ENCODE measurements around the gene KSR1.
"Not testable (repeated sequence)": the region's sequence is repeated elsewhere in the genome, so short reads cannot be mapped to it uniquely, and the experiment has no call there.

Gene KSR1

GRCh38 chr17:27651411-27652345, 195.4 kb downstream of the KSR1 start:
- H3K4me1 Mint-ChIP-seq (ENCODE audit: low read depth) = peaks cover 9% of the 10 kb centered on the region
- H3K27ac Mint-ChIP-seq = no peak overlapping the region
- no peaks in the 10 kb centered on the region for H3K27me3 Mint-ChIP-seq (ENCODE audit: low read depth)
- peaks cover 12% of the 10 kb centered on the region for H3K36me3 Mint-ChIP-seq (ENCODE audit: low read depth)
- H3K9me3 Mint-ChIP-seq = no peaks in the 10 kb centered on the region
- no peak overlapping the region for H3K4me3 Mint-ChIP-seq

- H3K36me3 Mint-ChIP-seq (ENCODE audit: low read depth); H3K9me3 Mint-ChIP-seq; H3K4me3 Mint-ChIP-seq; H3K27ac Mint-ChIP-seq; H3K4me1 Mint-ChIP-seq (ENCODE audit: low read depth); H3K27me3 Mint-ChIP-seq (ENCODE audit: low read depth): not testable (repeated sequence)
These were observed 197.3 kb downstream of the KSR1 start for GRCh38 chr17:27653449-27653971.

GRCh38 chr17:27654136-27654535, 197.9 kb downstream of the KSR1 start:
- Mint-ChIP-seq H3K4me3 (no peak overlapping the region), H3K27ac (no peak overlapping the region), H3K36me3 (ENCODE audit: low read depth) (no peaks in the 10 kb centered on the region), H3K27me3 (ENCODE audit: low read depth) (no peaks in the 10 kb centered on the region), H3K9me3 (no peaks in the 10 kb centered on the region), H3K4me1 (ENCODE audit: low read depth) (peaks cover 7% of the 10 kb centered on the region)

GRCh38 chr17:27654654-27655524, 198.6 kb downstream of the KSR1 start:
- H3K36me3 Mint-ChIP-seq (ENCODE audit: low read depth) = no peaks in the 10 kb centered on the region
- no peaks in the 10 kb centered on the region for H3K9me3 Mint-ChIP-seq
- peaks cover 7% of the 10 kb centered on the region for H3K4me1 Mint-ChIP-seq (ENCODE audit: low read depth)
- H3K4me3 Mint-ChIP-seq = no peak overlapping the region
- H3K27me3 Mint-ChIP-seq (ENCODE audit: low read depth) = no peaks in the 10 kb centered on the region
- no peak overlapping the region for H3K27ac Mint-ChIP-seq

GRCh38 chr17:27655525-27656111, 199.4 kb downstream of the KSR1 start:
- H3K4me3 Mint-ChIP-seq; H3K9me3 Mint-ChIP-seq; H3K4me1 Mint-ChIP-seq (ENCODE audit: low read depth); H3K27ac Mint-ChIP-seq; H3K36me3 Mint-ChIP-seq (ENCODE audit: low read depth); H3K27me3 Mint-ChIP-seq (ENCODE audit: low read depth): not testable (repeated sequence)

- H3K27ac Mint-ChIP-seq; H3K36me3 Mint-ChIP-seq (ENCODE audit: low read depth); H3K4me1 Mint-ChIP-seq (ENCODE audit: low read depth); H3K4me3 Mint-ChIP-seq; H3K27me3 Mint-ChIP-seq (ENCODE audit: low read depth); H3K9me3 Mint-ChIP-seq: not testable (repeated sequence)
These were observed 200.4 kb downstream of the KSR1 start for GRCh38 chr17:27656620-27657019.

GRCh38 chr17:27657620-27658019, 201.4 kb downstream of the KSR1 start:
- no peak overlapping the region for H3K4me3 Mint-ChIP-seq
- no peaks in the 10 kb centered on the region for H3K9me3 Mint-ChIP-seq
- H3K27ac Mint-ChIP-seq = no peak overlapping the region
- no peaks in the 10 kb centered on the region for H3K27me3 Mint-ChIP-seq (ENCODE audit: low read depth)
- no peaks in the 10 kb centered on the region for H3K36me3 Mint-ChIP-seq (ENCODE audit: low read depth)
- peaks cover 5% of the 10 kb centered on the region for H3K4me1 Mint-ChIP-seq (ENCODE audit: low read depth)

- Mint-ChIP-seq H3K4me1 (ENCODE audit: low read depth) (peaks cover 2% of the 10 kb centered on the region), H3K9me3 (no peaks in the 10 kb centered on the region), H3K4me3 (no peak overlapping the region), H3K36me3 (ENCODE audit: low read depth) (no peaks in the 10 kb centered on the region), H3K27me3 (ENCODE audit: low read depth) (no peaks in the 10 kb centered on the region), H3K27ac (no peak overlapping the region)
These were observed 203.4 kb downstream of the KSR1 start for GRCh38 chr17:27659683-27660082.

- no peak overlapping the region for H3K27ac Mint-ChIP-seq
- H3K4me1 Mint-ChIP-seq (ENCODE audit: low read depth) = no peaks in the 10 kb centered on the region
- H3K36me3 Mint-ChIP-seq (ENCODE audit: low read depth) = no peaks in the 10 kb centered on the region
- no peak overlapping the region for H3K4me3 Mint-ChIP-seq
- no peaks in the 10 kb centered on the region for H3K9me3 Mint-ChIP-seq
- no peaks in the 10 kb centered on the region for H3K27me3 Mint-ChIP-seq (ENCODE audit: low read depth)
These were observed 204.2 kb downstream of the KSR1 start for GRCh38 chr17:27660436-27660835.

- H3K4me3 Mint-ChIP-seq = no peak overlapping the region
- no peaks in the 10 kb centered on the region for H3K4me1 Mint-ChIP-seq (ENCODE audit: low read depth)
- no peaks in the 10 kb centered on the region for H3K27me3 Mint-ChIP-seq (ENCODE audit: low read depth)
- no peaks in the 10 kb centered on the region for H3K9me3 Mint-ChIP-seq
- no peak overlapping the region for H3K27ac Mint-ChIP-seq
- H3K36me3 Mint-ChIP-seq (ENCODE audit: low read depth) = no peaks in the 10 kb centered on the region
These were observed 207.8 kb downstream of the KSR1 start for GRCh38 chr17:27663936-27664605.

- Mint-ChIP-seq H3K9me3 (no peaks in the 10 kb centered on the region), H3K4me3 (no peak overlapping the region), H3K27me3 (ENCODE audit: low read depth) (no peaks in the 10 kb centered on the region), H3K36me3 (ENCODE audit: low read depth) (no peaks in the 10 kb centered on the region), H3K27ac (no peak overlapping the region), H3K4me1 (ENCODE audit: low read depth) (no peaks in the 10 kb centered on the region)
These were observed 208.3 kb downstream of the KSR1 start for GRCh38 chr17:27664606-27664965.

- H3K4me1 Mint-ChIP-seq (ENCODE audit: low read depth) = no peaks in the 10 kb centered on the region
- H3K36me3 Mint-ChIP-seq (ENCODE audit: low read depth) = no peaks in the 10 kb centered on the region
- no peaks in the 10 kb centered on the region for H3K27me3 Mint-ChIP-seq (ENCODE audit: low read depth)
- no peak overlapping the region for H3K4me3 Mint-ChIP-seq
- no peaks in the 10 kb centered on the region for H3K9me3 Mint-ChIP-seq
- no peak overlapping the region for H3K27ac Mint-ChIP-seq
These were observed 209.3 kb downstream of the KSR1 start for GRCh38 chr17:27665549-27665948.

- not testable (repeated sequence) for H3K4me1 Mint-ChIP-seq (ENCODE audit: low read depth); H3K27ac Mint-ChIP-seq; H3K9me3 Mint-ChIP-seq; H3K36me3 Mint-ChIP-seq (ENCODE audit: low read depth); H3K4me3 Mint-ChIP-seq; H3K27me3 Mint-ChIP-seq (ENCODE audit: low read depth)
These were observed 210.0 kb downstream of the KSR1 start for GRCh38 chr17:27666270-27666669.

- Mint-ChIP-seq H3K27ac (no peak overlapping the region), H3K36me3 (ENCODE audit: low read depth) (no peaks in the 10 kb centered on the region), H3K4me1 (ENCODE audit: low read depth) (no peaks in the 10 kb centered on the region), H3K9me3 (no peaks in the 10 kb centered on the region), H3K27me3 (ENCODE audit: low read depth) (no peaks in the 10 kb centered on the region), H3K4me3 (no peak overlapping the region)
These were observed 210.7 kb downstream of the KSR1 start for GRCh38 chr17:27666831-27667560.

Data from T-helper 1 cell treated with Interleukin-12 subunit alpha and Interleukin-12 subunit beta and Interleukin-4 antibody, amounts not matched to agents 30 μg/mL and 1 μg/mL, for 36 hours (primary cell).